Caco-2 (cell line): ENCODE data around the gene PALLD. TPM values are rescaled to one million over a fixed set of nuclear protein-coding genes. Genes with fewer than 3 reads are reported as not detected.

Experiments used
- BruUV-seq: library from RNA; stranded (reverse); fragments of 400-500 nt; replicated peaks from 2 replicates; lab custom pipeline; 2021; lab: Mats Ljungman, UMichigan
- CTCF ChIA-PET: fragments of 300-600 bp; sonication (Branson Sonifier 250); formaldehyde crosslinking; loops from one replicate; lab custom pipeline; 2022; ENCODE audit warnings: antibody characterized with exemption; lab: Charles Lee
- POLR2A ChIA-PET: fragments of 300-600 bp; sonication (Branson Sonifier 250); formaldehyde crosslinking; loops from one replicate; lab custom pipeline; 2022; ENCODE audit warnings: antibody characterized with exemption; lab: Charles Lee
- DNase-seq, 2 experiments: peaks; one replicate each; pipeline versions ENCODE4 v3.0.0 to v3.0.0-alpha.2; 2020 to 2022
- H3K27me3 ChIP-seq: replicated peaks from 2 replicates; pipeline ENCODE4 v1.6.0; 2011; ENCODE audit warnings: low read length; ENCODE audit not compliant: control insufficient read depth, insufficient read depth
- H3K36me3 ChIP-seq: 2 replicates; pipeline ENCODE4 v1.5.1; 2011; ENCODE audit warnings: low read length; ENCODE audit not compliant: control insufficient read depth, insufficient read depth
- H3K4me1 ChIP-seq: fragments of 250-450 bp; sonication (Bioruptor Pico); 2 replicates; pipeline ENCODE4 v1.5.1; 2020; ENCODE audit warnings: mild to moderate bottlenecking
- H3K4me3 ChIP-seq: 2 replicates; pipeline ENCODE4 v1.5.1; 2011; ENCODE audit warnings: low read depth, mild to moderate bottlenecking, control low read depth, low read length
- H3K9me3 ChIP-seq: fragments of 250-450 bp; sonication (Bioruptor Pico); 2 replicates; pipeline ENCODE4 v1.5.1; 2020; ENCODE audit warnings: mild to moderate bottlenecking, moderate library complexity
- H3K27ac Mint-ChIP-seq: one replicate; pipeline ENCODE4 v1.8.0; 2022; ENCODE audit warnings: mixed read lengths; ENCODE audit not compliant: unreplicated experiment
- H3K27me3 Mint-ChIP-seq: one replicate; pipeline ENCODE4 v1.8.0; 2022; ENCODE audit warnings: mixed read lengths; ENCODE audit not compliant: insufficient read depth, unreplicated experiment
- H3K36me3 Mint-ChIP-seq: one replicate; pipeline ENCODE4 v1.8.0; 2022; ENCODE audit warnings: mild to moderate bottlenecking, mixed read lengths; ENCODE audit not compliant: insufficient read depth, unreplicated experiment
- H3K4me1 Mint-ChIP-seq: one replicate; pipeline ENCODE4 v1.8.0; 2022; ENCODE audit warnings: low read depth, mixed read lengths; ENCODE audit not compliant: unreplicated experiment
- H3K4me3 Mint-ChIP-seq: one replicate; pipeline ENCODE4 v1.8.0; 2022; ENCODE audit warnings: mild to moderate bottlenecking, moderate library complexity, mixed read lengths; ENCODE audit not compliant: unreplicated experiment
- H3K9me3 Mint-ChIP-seq: one replicate; pipeline ENCODE4 v1.8.0; 2022; ENCODE audit warnings: mixed read lengths; ENCODE audit not compliant: unreplicated experiment
- intact Hi-C: fragments of 100-400 bp; cut with micrococcal nuclease; formaldehyde crosslinking; loops from one replicate; pipeline ENCODE4 v1.10.0; 2022; ENCODE audit not compliant: unreplicated experiment
- total RNA-seq: library from RNA; stranded (reverse); gene quantifications from 2 replicates; pipeline ENCODE4 v1.2.3, GENCODE V29; 2022
- TF ChIP-seq, protein P1 (sequence below), 2 experiments: fragments of 200-600 bp in 1 of 2; IDR thresholded peaks; 1 replicate in 1 of 2; 2 replicates in 1 of 2; pipeline versions ENCODE4 v1.5.1 to v1.8.0; 2011 to 2022; ENCODE audit warnings: antibody characterized with exemption in 1 of 2, control low read depth in 1 of 2, inconsistent platforms in 1 of 2, low read depth in 1 of 2, low read length in 1 of 2, mild to moderate bottlenecking in 1 of 2, moderate library complexity in 1 of 2; ENCODE audit not compliant: insufficient read depth in 1 of 2, severe bottlenecking in 1 of 2, unreplicated experiment in 1 of 2

Gene PALLD
- total RNA-seq, 1 experiment from 2014 or later = 12.3 TPM

DNA sequence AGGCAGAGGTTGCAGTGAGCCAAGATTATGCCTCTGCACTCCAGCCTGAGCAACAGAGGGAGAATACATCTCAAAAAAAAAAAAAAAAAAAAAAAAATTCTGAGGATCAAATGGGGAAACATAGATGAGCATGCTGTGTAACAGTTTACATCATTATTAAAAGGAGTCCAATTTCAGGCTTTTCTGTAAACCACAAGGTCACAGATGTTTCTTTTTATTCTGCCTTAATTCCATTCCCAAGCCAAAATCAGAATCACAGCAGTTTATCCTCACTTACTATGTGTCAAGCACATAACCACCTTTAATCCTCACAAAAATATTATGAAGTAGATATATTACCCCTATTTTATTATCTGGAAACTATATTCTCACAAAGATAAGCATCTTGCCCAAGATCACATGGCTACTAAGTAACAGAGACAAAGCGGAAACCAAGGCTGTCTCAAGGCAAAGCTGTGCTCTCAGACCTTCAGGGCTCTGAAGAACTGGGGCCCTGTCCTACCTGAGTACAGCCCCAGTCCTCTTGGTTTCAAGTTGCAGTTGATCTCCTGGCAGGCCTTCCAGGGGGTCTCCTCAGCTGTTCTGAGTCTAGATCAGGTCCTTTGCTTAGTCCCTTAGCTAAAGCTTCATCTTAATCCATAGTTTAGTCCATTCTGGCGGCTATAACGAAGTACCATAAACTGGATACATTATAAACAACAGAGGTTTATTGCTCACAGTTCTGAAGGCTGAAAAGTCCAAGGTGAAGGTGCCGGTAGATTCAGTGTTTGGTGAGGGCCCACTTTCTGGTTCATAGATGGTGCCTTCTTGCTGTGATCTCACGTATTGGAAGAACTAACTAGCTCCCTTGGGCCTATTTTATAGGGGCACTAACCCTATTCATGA, 141.3 kb downstream of the PALLD start:
- DNase-seq = no peak
- Histone ChIP-seq H3K36me3 (no peaks in the 10 kb centered on the region), H3K9me3 (no peaks in the 10 kb centered on the region), H3K27me3 (no peaks in the 10 kb centered on the region), H3K4me3 (no peak overlapping the region), H3K4me1 (no peaks in the 10 kb centered on the region)
- CTCF ChIA-PET = no interaction called here
- no peak overlapping the region for H3K27ac Mint-ChIP-seq
- no peaks in the 10 kb centered on the region for H3K9me3 Mint-ChIP-seq
- no TSS peak for BruUV-seq
- POLR2A ChIA-PET = interaction anchor here (0.6 kb wide), 1 partner anchor 372 kb away, joined by 6 read pairs; the partner anchor contains the start of gene CBR4
- H3K27me3 Mint-ChIP-seq = peaks cover 6% of the 10 kb centered on the region
- intact Hi-C loops = no loop called here
- no peak overlapping the region for H3K4me3 Mint-ChIP-seq
- TF ChIP-seq, protein P1, sequence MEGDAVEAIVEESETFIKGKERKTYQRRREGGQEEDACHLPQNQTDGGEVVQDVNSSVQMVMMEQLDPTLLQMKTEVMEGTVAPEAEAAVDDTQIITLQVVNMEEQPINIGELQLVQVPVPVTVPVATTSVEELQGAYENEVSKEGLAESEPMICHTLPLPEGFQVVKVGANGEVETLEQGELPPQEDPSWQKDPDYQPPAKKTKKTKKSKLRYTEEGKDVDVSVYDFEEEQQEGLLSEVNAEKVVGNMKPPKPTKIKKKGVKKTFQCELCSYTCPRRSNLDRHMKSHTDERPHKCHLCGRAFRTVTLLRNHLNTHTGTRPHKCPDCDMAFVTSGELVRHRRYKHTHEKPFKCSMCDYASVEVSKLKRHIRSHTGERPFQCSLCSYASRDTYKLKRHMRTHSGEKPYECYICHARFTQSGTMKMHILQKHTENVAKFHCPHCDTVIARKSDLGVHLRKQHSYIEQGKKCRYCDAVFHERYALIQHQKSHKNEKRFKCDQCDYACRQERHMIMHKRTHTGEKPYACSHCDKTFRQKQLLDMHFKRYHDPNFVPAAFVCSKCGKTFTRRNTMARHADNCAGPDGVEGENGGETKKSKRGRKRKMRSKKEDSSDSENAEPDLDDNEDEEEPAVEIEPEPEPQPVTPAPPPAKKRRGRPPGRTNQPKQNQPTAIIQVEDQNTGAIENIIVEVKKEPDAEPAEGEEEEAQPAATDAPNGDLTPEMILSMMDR (IDR thresholded peaks at IDR 0.05; ENCODE audit: insufficient read depth in 1 of 2, low read depth in 1 of 2, low read length in 1 of 2, severe bottlenecking in 1 of 2, unreplicated experiment in 1 of 2) = no peak
- H3K36me3 Mint-ChIP-seq = no peaks in the 10 kb centered on the region
- no peaks in the 10 kb centered on the region for H3K4me1 Mint-ChIP-seq

DNA sequence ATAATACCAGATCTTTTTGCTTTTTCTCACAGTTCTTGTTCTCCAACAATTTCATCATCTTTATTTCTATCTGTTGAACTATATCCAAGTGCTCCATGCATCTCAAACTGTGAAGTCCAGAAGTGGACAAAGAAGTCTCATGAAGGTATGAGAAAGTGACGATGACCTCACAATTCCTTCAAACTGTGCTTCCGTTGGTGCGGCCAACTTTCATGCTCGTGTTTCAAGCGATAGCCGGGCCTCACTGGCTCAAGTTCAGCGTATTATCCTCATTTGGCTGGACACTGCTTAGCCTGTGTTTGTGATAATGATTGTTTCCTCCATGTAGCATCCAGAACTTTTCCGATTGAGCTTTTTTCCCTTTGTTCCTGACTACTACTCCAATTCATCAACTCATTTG, 143.1 kb downstream of the PALLD start:
- BruUV-seq = no TSS peak
- no peaks in the 10 kb centered on the region for H3K4me1 ChIP-seq
- Mint-ChIP-seq H3K27ac (no peak overlapping the region), H3K9me3 (no peaks in the 10 kb centered on the region), H3K4me1 (no peaks in the 10 kb centered on the region), H3K27me3 (peaks cover 3% of the 10 kb centered on the region), H3K36me3 (no peaks in the 10 kb centered on the region), H3K4me3 (no peak overlapping the region)
- ChIA-PET CTCF (no interaction called here), POLR2A (no interaction called here)
- TF ChIP-seq, protein P1 (IDR thresholded peaks at IDR 0.05; ENCODE audit: insufficient read depth in 1 of 2, low read depth in 1 of 2, low read length in 1 of 2, severe bottlenecking in 1 of 2, unreplicated experiment in 1 of 2) = no peak
- DNase-seq = no peak
- H3K9me3 ChIP-seq = no peaks in the 10 kb centered on the region
- no peak overlapping the region for H3K4me3 ChIP-seq
- no peaks in the 10 kb centered on the region for H3K36me3 ChIP-seq
- H3K27me3 ChIP-seq = no peaks in the 10 kb centered on the region
- intact Hi-C loops = no loop called here

DNA sequence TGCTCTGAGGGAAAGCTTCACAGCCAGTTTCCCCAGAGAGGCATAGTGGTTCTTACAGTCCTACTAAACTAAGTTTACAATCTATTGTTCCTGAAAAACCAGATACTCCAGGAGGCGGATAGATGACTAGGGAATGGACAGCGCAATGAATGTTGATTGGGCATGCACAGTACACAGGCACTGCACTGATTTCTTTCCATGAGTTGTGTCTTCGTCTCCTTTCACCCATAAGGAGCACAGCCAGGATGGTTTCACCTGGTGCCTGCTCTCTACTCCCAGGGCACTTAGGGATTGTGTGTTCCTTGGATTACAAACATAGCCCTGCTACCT, 144.9 kb downstream of the PALLD start:
- TF ChIP-seq, protein P1 (IDR thresholded peaks at IDR 0.05; ENCODE audit: insufficient read depth in 1 of 2, low read depth in 1 of 2, low read length in 1 of 2, severe bottlenecking in 1 of 2, unreplicated experiment in 1 of 2) = no peak
- ChIA-PET POLR2A (no interaction called here), CTCF (no interaction called here)
- BruUV-seq = no TSS peak
- no peaks in the 10 kb centered on the region for H3K36me3 Mint-ChIP-seq
- H3K27me3 Mint-ChIP-seq = peaks cover 1% of the 10 kb centered on the region
- Histone ChIP-seq H3K36me3 (no peaks in the 10 kb centered on the region), H3K9me3 (no peaks in the 10 kb centered on the region), H3K4me1 (no peaks in the 10 kb centered on the region), H3K4me3 (no peak overlapping the region), H3K27me3 (no peaks in the 10 kb centered on the region)
- DNase-seq = no peak
- H3K9me3 Mint-ChIP-seq = no peaks in the 10 kb centered on the region
- H3K27ac Mint-ChIP-seq = no peak overlapping the region
- intact Hi-C loops = no loop called here
- H3K4me3 Mint-ChIP-seq = no peak overlapping the region
- H3K4me1 Mint-ChIP-seq = no peaks in the 10 kb centered on the region
